ENCODE measurements around the gene QPRT.
A peak's percentile ranks its signal among the peaks of the same experiment; 100 is the strongest.
"Not testable (repeated sequence)": the region's sequence is repeated elsewhere in the genome, so short reads cannot be mapped to it uniquely, and the experiment has no call there.

Gene QPRT

DNA sequence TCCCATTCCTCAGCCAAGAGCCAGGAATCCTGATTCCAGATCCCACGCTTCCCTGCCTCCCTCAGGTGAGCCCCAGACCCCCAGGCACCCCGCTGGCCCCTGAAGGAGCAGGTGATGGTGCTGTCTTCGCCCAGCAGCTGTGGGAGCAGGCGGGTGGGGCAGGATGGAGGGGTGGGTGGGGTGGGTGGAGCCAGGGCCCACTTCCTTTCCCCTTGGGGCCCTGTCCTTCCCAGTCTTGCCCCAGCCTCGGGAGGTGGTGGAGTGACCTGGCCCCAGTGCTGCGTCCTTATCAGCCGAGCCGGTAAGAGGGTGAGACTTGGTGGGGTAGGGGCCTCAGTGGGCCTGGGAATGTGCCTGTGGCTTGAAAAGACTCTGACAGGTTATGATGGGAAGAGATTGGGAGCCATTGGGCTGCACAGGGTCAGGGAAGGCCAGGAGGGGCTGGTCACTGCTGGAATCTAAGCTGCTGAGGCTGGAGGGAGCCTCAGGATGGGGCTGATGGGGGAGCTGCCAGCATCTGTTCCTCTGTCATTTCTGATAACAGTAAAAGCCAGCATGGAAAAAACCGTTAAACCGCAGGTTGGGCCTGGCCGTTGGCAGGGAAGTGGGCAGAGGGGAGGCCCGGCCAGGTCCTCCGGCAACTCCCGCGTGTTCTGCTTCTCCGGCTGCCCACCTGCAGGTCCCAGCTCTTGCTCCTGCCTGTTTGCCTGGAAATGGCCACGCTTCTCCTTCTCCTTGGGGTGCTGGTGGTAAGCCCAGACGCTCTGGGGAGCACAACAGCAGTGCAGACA is 15.8 kb upstream of the QPRT start, which contains the start of gene SPN:
Gene SPN, plus strand, starts transcription at position 232 of the 791 bp plus-strand sequence. Its CDS starts 482 bp downstream, at position 714.
- no peak for DNase-seq (ENCODE audit: low spot score)

DNA sequence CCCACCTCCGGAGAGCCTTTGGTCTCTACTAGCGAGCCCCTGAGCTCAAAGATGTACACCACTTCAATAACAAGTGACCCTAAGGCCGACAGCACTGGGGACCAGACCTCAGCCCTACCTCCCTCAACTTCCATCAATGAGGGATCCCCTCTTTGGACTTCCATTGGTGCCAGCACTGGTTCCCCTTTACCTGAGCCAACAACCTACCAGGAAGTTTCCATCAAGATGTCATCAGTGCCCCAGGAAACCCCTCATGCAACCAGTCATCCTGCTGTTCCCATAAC is 15.2 kb upstream of the QPRT start:
- no peak for DNase-seq (ENCODE audit: low spot score)

DNA sequence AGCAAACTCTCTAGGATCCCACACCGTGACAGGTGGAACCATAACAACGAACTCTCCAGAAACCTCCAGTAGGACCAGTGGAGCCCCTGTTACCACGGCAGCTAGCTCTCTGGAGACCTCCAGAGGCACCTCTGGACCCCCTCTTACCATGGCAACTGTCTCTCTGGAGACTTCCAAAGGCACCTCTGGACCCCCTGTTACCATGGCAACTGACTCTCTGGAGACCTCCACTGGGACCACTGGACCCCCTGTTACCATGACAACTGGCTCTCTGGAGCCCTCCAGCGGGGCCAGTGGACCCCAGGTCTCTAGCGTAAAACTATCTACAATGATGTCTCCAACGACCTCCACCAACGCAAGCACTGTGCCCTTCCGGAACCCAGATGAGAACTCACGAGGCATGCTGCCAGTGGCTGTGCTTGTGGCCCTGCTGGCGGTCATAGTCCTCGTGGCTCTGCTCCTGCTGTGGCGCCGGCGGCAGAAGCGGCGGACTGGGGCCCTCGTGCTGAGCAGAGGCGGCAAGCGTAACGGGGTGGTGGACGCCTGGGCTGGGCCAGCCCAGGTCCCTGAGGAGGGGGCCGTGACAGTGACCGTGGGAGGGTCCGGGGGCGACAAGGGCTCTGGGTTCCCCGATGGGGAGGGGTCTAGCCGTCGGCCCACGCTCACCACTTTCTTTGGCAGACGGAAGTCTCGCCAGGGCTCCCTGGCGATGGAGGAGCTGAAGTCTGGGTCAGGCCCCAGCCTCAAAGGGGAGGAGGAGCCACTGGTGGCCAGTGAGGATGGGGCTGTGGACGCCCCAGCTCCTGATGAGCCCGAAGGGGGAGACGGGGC is 14.7 kb upstream of the QPRT start:
- no peak for DNase-seq (ENCODE audit: low spot score)

DNA sequence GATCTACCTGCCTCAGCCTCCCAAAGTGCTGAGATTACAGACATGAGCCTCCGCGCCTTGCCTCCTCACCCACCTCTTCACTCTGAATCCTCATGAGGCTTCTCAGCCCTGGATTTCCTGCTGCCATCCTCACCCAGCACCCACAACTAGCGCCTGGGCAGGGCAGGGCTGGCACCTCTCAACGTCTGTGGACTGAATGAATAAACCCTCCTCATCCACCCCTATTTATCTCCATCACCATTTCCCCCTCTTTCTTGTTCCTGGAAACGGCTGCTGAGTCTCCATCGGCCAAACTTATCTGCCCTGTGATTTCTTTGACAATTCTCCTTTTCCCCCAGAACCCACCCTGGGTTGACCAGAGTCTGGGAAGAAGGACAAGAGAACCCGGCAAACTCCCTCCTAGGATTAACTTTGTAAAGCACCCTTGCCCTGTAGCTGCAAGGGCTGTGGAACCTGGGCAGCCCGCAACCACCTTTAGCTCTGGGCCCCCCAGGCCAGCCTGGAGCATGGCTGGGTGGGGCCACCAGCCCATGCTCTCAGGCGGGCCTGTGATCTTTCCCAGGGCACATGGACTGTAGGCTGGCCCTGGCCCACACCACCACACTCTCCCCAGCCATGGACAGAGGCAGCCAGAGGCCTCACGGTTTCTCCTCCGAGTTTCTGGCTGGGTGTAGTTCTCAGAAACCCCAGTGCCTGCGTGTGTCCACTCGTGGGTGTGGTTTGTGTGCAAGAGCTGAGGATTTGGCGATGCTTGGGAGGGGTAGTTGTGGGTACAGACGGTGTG is 13.5 kb upstream of the QPRT start:
- no peak for DNase-seq (ENCODE audit: low spot score)

DNA sequence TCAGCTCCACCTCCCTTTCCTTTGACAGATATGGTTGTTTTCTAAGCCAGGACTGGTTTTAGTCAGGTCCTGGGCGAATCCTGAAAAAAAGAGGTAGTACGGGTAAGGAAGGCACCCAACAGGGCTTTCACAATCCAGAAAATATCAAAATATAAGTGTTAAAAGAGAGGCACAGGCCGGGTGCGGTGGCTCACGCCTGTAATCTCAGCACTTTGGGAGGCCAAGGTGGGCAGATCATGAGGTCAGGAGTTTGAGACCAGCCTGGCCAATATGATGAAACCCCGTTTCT is 11.7 kb upstream of the QPRT start:
- DNase-seq (ENCODE audit: low spot score): not testable (repeated sequence)

DNA sequence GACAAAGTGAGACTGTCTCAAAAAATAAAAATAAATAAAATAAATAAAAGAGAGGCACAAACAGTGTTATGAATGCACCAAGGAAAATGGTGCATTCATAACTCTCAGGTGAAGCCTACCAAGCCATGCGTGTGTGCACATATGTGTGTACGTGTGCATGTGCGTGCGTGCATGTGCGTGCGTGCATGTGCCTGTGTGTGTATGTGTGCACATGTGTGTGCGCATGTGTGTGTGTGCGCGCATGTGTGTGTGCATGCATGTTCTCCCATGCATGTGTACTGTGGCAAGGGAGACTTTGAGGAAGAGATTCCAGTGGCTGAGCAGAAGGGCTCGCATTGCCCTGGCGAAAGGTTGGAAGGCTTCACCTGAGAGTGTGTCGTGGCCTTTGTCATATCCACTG is 11.2 kb upstream of the QPRT start:
- DNase-seq (ENCODE audit: low spot score): no peak

DNA sequence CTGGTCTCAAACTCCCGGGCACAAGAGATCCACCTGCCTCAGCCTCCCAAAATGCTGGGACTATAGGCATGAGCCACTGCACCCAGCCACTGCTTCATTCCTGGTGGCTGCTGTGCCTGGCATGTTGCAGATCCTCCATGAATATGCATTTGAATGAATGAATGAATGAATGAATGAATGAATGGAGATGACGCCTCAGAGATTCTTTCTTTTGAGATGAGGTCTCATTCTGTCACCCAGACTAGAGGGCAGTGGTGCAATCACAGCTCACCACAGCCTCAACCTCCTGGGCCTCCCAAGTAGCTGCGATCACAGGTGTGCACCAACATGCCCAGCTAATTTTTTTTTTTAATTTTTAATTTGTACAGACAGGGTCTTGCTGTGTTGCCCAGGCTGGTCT is 10.7 kb upstream of the QPRT start:
- no peak for DNase-seq (ENCODE audit: low spot score)

DNA sequence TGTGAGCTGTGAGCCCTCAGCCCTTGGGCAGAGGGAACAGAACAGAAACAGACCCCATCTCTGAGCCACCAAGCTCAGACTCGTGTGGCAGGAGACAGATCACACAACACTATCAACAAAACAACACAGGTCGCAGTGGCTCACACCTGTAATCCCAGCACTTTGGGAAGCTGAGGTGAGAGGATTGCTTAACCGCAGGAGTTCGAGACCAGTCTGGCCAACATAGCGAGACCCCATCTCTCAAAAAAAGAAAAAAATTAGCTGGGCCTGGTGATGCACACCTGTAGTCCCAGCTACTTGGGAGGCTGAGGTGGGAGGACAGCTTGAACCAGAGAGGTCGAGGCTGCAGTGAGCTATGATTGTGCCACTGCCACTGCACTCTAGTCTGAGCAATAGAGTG is 5.5 kb upstream of the QPRT start:
- DNase-seq (ENCODE audit: low spot score): no peak

DNA sequence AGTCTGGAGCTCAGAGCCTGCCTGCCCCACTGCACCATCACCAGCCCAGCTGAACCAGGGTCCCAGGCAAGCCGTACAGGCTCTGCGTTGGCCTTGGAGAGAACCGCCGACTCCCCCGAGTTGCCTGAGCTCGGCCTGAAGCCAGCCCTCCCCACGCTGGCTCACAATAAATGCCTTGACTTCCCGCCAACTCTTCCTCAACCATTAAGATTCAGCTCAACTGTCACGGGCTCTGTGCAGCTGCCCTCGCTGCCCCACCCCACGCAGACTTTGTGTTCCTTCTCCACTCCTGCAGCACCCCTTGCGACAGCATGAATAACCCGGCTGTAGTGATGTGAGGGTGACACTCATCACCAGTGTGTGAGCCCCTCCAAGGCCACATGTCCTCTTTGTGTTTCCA is 4.8 kb upstream of the QPRT start:
- no peak for DNase-seq (ENCODE audit: low spot score)

DNA sequence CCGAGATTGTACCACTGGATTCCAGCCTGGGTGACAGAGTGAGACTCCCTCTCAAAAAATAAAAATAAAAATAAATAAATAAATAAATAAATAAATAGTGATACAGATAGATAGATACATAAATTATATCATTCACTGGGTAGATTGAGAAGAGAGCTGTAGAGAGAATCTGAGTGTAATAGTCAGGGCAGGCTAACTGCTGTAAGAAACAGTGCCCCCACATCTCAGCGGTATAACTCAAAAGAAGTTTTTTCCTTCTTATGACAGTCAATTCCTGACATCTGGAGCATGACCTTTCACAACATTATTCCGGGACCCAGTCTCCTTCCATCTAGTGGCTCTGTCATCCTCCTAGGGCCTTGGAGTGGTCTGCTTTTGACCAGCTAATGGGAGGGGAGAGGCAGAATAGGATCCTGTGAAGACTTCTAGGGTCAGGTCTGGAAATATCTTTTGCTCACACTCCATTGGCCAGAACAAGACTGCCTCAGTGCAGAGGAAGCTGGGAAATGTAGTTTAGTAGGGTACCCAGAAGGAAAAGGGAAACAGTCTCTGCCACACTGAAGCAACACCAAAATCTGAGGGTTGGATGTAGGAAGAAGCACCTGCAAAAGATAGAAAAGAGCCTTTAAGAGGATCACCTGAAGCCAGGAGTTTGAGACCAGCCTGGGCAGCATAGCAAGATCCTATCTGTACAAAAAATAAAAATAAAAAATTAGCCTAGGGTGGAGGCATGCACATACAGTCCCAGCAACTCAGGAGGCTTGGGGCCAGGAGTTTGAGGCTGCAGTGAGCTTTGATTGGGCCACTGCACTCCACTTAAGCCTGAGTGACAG is 3.0 kb upstream of the QPRT start:
- DNase-seq (ENCODE audit: low spot score): peak; percentile 36

DNA sequence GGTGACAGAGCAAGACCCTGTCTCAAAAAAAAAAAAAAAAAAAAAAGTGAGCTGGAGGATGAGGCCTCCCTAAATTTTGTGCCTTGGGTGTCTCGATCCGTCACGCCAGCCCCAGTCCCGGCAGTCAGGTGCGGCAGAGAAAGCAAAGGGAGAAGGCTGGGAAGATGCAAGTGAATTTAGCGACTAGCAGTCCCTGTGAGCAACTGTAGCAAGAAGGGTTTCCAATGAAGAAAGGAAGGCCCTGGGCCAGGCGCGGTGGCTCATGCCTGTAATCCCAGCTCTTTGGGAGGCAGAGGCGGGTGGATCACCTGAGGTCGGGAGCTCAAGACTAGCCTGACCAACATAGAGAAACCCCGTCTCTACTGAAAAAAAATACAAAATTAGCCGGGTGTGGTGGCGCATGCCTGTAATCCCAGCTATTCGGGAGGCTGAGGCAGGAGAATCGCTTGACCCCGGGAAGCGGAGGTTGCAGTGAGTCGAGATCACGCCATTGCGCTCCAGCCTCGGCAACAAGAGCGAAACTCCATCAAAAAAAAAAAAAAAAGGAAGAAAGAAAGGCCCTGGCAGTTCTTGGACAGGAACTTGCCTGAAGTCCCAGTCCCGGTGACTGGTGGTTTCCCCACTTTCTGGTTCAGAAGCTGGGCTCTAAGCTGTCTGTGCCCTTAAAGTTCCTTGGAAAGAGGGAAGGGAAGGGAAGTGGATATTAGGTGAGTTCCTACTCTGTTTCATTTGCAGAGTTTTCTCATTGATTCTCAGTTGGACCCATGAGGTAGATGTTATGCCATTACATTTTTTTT is 1.8 kb upstream of the QPRT start:
- no peak for DNase-seq (ENCODE audit: low spot score)

DNA sequence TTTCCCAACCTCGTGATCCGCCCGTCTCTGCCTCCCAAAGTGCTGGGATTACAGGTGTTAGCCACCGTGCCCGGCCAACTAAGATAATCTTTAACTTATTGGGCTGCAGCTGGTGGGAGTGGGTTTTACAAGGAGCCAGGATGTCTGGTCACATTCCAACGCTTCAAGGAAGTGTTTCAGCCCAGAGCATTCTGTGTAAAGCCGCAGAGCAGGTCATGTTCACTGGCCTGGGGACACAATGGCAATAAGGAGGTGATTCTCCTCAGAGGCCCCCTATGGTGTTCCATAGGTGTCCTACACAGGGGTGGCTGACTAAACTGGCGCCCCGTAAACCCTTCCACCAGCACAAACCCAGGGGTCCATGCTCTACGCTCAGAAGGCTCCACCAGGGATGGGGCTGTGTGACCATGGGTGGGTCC is 1.2 kb downstream of the QPRT start:
- no peak for DNase-seq (ENCODE audit: low spot score)

DNA sequence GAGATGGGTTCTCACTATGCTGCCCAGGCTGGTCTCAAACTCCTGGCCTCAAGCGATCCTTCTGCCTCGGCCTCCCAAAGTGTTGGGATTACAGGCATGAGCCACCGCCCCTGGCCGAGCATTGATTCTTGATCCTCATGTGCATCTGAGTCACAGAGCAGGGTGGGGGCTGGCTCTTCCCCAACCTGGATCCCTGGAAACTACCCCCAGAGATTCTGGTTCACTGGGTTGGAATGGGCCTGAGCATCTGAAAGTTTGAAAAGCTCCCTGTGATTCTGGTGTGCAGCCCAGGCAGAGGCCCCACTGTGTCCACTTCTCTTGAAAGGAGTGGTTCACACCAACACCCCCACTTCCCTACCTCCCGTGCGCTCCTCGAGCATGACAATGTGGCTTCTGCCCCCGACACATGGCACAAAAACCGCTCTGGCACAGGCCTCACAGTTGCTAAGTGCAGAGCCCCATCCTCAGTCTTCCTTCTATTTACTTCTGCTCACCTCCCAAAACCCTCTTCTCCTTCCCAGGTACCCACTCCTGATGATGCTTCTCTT is 4.6 kb downstream of the QPRT start:
- no peak for DNase-seq (ENCODE audit: low spot score)

DNA sequence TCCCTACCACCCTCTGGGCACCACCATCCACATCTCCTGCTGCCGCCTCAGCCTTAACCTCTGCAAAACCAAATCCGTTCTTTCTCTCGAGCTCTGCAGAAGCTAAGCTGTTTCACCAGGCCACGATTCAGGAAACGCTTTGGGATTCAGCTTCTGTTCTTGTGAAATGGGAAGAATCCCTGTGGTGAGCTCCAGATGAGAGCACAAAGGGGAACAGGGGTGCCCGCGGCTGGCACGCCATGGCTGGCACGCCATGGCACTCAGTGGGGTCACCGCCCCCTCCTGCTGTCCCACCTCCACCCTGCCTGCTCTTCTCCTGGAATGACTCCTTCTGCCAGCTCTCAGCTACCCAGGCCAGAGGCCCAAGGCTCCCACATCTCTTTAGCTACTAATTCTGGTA is 5.7 kb downstream of the QPRT start:
- no peak for DNase-seq (ENCODE audit: low spot score)

DNA sequence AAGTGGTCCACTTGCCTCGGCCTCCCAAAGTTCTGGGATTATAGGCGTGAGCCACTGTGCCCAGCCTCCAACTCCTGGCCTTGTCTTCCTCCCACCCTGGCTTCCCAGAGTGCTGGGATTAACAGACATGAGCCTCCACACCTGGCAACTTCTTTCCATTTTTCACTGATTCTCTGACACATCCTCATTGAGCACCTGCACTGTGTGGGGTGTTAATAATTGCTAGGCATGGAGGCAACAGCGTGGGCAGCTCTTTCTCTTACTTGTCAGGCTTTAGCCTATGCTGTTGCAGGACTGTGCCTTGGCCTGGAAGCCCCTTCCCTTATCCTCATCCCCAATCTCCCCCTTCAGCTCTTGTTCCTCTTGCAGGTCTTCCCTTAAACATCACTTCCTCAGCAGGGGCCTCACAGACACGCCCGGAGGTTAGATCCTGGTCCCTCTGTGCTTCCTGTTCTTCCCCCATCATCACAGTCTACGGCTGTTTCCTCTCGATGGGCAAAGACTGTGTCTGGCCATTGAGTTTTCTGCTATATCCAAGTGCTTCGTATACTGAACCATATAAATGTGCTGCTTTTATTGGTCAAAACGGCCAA is 7.9 kb downstream of the QPRT start:
- DNase-seq (ENCODE audit: low spot score): no peak

DNA sequence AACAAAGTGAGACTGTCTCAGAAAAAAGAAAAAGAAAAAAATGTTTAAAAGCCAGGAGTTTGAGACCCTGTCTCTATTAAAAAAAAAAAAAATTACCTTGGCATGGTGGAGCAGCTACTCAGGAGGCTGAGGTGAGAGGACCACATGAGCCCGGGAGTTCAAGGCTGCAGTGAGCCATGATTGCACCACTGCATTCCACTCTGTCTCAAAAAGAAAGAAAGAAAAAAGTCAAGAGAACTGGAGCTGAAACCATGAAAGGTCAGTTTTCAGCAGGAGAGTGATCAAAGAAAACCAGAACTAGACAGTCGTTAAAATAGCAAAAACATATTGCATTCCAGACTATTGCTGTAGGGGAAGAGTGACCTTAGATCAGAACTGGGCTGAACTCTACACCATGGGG is 8.8 kb downstream of the QPRT start:
- DNase-seq (ENCODE audit: low spot score): no peak

DNA sequence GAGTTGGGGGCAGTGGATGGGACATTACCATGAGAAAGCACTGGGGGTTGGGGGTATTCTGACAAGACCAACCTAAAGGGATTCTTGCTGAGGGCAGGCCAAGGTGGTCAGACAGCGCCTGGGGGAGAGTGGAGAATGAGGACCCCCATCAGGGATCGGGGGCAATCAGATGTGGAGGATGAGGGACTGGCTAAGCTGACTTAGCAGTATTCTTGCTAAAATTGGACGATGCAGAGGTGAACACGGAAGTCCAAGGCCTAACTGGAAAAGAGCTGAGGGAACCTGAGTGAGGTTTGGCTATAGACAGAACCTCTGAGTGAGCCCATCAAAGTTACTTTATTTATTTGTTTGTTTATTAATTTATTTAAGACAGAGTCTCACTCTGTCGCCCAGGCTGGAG is 9.2 kb downstream of the QPRT start:
- DNase-seq (ENCODE audit: low spot score): no peak

DNA sequence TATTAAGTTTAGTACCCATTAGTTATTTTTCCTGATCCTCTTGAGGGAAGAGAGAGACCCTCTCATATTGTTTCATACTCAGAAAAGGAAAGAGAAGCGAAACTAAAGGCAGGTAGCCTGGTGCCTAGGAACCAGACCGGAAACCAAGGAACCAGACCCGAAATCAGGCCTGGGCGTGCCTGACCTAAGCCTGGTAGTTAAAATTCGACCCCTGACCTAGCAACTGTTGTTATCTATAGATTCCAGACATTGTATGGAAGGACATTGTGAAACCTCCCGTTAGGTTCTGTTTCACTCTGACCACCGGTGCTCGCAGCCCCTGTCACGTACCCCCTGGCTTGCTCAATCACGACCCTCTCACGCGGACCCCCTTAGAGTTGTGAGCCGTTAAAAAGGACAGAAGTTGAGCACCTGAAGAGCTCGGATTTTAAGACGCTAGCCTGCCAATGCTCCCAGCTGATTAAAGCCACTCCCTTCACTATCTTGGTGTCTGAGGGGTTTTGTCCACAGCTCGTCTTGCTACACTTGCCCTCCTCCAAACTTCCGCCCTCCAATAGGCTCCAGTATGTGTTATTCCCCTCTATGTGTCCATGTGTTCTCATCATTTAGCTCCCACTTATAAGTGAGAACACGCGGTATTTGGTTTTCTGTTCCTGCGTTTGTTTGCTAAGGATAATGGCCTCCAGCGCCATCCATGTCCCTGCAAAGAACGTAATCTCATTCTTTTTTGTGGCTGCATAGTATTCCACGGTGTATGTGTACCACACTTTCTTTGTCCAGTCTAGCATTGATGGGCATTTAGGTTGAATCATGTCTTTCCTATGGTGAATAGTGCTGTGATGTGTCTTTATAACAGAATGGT is 10.7 kb downstream of the QPRT start:
- not testable (repeated sequence) for DNase-seq (ENCODE audit: low spot score)

DNA sequence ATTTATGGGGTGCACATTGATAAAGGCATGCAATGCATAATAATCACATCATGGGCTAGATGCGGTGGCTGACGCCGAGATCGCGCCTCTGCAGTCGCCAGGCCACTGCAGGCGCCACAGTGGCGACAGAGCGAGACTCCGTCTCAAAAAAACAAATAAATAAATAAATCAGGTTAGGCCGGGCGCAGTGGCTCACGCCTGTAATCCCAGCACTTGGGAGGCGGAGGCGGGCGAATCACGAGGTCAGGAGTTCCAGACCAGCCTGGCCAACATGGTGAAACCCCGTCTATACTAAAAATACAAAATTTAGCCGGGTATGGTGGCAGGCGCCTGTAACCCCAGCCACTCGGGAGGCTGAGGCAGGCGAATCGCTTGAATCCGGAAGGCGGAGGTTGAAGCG is 13.6 kb downstream of the QPRT start:
- not testable (repeated sequence) for DNase-seq (ENCODE audit: low spot score)

Data from RKO (cell line).